Panc1 (cell line): Measurements from ENCODE around the gene TRPM7. TPM values are rescaled to one million over a fixed set of nuclear protein-coding genes. Genes with fewer than 3 reads are reported as not detected.
"Not testable (repeated sequence)": the region's sequence is repeated elsewhere in the genome, so short reads cannot be mapped to it uniquely, and the experiment has no call there.

ENCODE experiments used
- ATAC-seq: fragments of 200-7000 bp; cut with Tn5 transposase; 2 replicates; pipeline ENCODE4 v1.9.1; 2020; ENCODE audit warnings: mild to moderate bottlenecking, moderate library complexity
- BruUV-seq: library from RNA; stranded (reverse); fragments of 400-500 nt; replicated peaks from 2 replicates; lab custom pipeline; 2021; lab: Mats Ljungman, UMichigan
- CTCF ChIA-PET: fragments of 300-600 bp; sonication (Branson Sonifier 250); formaldehyde crosslinking; loops from one replicate; lab custom pipeline; 2022; ENCODE audit warnings: antibody characterized with exemption; lab: Charles Lee
- POLR2A ChIA-PET: fragments of 300-600 bp; sonication (Branson Sonifier 250); formaldehyde crosslinking; loops from one replicate; lab custom pipeline; 2022; ENCODE audit warnings: antibody characterized with exemption; lab: Charles Lee
- DNase-seq: peaks from one replicate; pipeline ENCODE4 v3.0.0-alpha.2; 2010; ENCODE audit warnings: low read depth, low spot score
- H3K27ac ChIP-seq: 2 replicates; pipeline ENCODE4 v1.5.1; 2011; ENCODE audit warnings: mild to moderate bottlenecking, low read length, inconsistent platforms
- H3K27me3 ChIP-seq: fragments of 200-500 bp; sonication (Bioruptor generic); 2 replicates; pipeline ENCODE4 v1.6.0; 2014; ENCODE audit warnings: low read length, inconsistent platforms; ENCODE audit not compliant: control insufficient read depth, insufficient read depth
- H3K36me3 ChIP-seq: fragments of 200-500 bp; sonication (Bioruptor generic); 2 replicates; pipeline ENCODE4 v1.5.1; 2014; ENCODE audit warnings: inconsistent platforms, mild to moderate bottlenecking, low read length, moderate library complexity; ENCODE audit not compliant: control insufficient read depth, insufficient read depth
- H3K4me1 ChIP-seq: 2 replicates; pipeline ENCODE4 v1.5.1; 2011; ENCODE audit warnings: inconsistent platforms, mild to moderate bottlenecking, low read length, moderate library complexity; ENCODE audit not compliant: control insufficient read depth, insufficient read depth
- H3K4me3 ChIP-seq, 2 experiments: 2 replicates each; pipeline ENCODE4 v1.5.1; 2011 to 2012; ENCODE audit warnings: low read depth in 2 of 2, low read length in 2 of 2, mild to moderate bottlenecking in 2 of 2, inconsistent platforms in 1 of 2, moderate library complexity in 1 of 2
- H3K9me3 ChIP-seq: fragments of 200-500 bp; sonication (Bioruptor generic); 2 replicates; pipeline ENCODE4 v1.5.1; 2014; ENCODE audit warnings: low read depth, mild to moderate bottlenecking, inconsistent platforms, low read length, moderate library complexity; ENCODE audit not compliant: control insufficient read depth, insufficient read depth
- CTCF ChIP-seq: fragments of 450-650 bp; IDR thresholded peaks from 2 replicates; pipeline ENCODE4 v1.5.1; 2017; ENCODE audit warnings: mild to moderate bottlenecking
- POLR2AphosphoS5 ChIP-seq: IDR thresholded peaks from 2 replicates; pipeline ENCODE4 v1.6.1; 2012; ENCODE audit warnings: mild to moderate bottlenecking, low read depth, low read length, moderate library complexity
- SIN3A ChIP-seq: IDR thresholded peaks from 2 replicates; pipeline ENCODE4 v1.6.1; 2012; ENCODE audit warnings: low read depth, mild to moderate bottlenecking, low read length, moderate library complexity, borderline replicate concordance; ENCODE audit not compliant: insufficient read depth
- TCF7L2 ChIP-seq: IDR thresholded peaks from 2 replicates; pipeline ENCODE4 v1.6.1; 2011; ENCODE audit warnings: mild to moderate bottlenecking, low read depth, low read length, inconsistent platforms
- in situ Hi-C: cut with HindIII; loops from 2 replicates; pipeline ENCODE4 v1.10.0; 2016; ENCODE audit warnings: low sequenced_read_pairs, low pct_unique_long_range_greater_than_20kb
- intact Hi-C: fragments of 100-400 bp; cut with micrococcal nuclease; formaldehyde crosslinking; loops from one replicate; pipeline ENCODE4 v1.10.0; 2022; ENCODE audit not compliant: unreplicated experiment
- total RNA-seq: library from RNA; stranded (reverse); gene quantifications from one replicate; pipeline ENCODE4 v1.2.1, GENCODE V29; 2021; ENCODE audit not compliant: unreplicated experiment
- TF ChIP-seq, protein P1 (sequence below), 2 experiments: IDR thresholded peaks; 2 replicates each; pipeline ENCODE4 v1.6.1; 2011 to 2012; ENCODE audit warnings: low read depth in 2 of 2, control low read depth in 1 of 2, low read length in 1 of 2, mild to moderate bottlenecking in 1 of 2, moderate library complexity in 1 of 2; ENCODE audit not compliant: insufficient read depth in 1 of 2

TRPM7 gene
- total RNA-seq, 1 experiment from 2014 or later, result 44.9 TPM

- H3K4me3 ChIP-seq, intact Hi-C loops, H3K36me3 ChIP-seq, H3K9me3 ChIP-seq, BruUV-seq, CTCF ChIA-PET, H3K27me3 ChIP-seq, H3K4me1 ChIP-seq, H3K27ac ChIP-seq, DNase-seq, in situ Hi-C loops: not testable (repeated sequence)
- TF ChIP-seq CTCF, result peak; percentile 68
- ATAC-seq, result peak; percentile 83
- POLR2A ChIA-PET, result interaction anchor here (0.7 kb wide), 1 partner anchor 440 kb away, joined by 3 read pairs; no protein-coding TSS in a partner anchor
Observed at GRCh38 chr15:50622361-50622943, 64.1 kb downstream of the TRPM7 start.

GRCh38 chr15:50616960-50617359 is 69.6 kb downstream of the TRPM7 start:
- peaks cover 21% of the 10 kb centered on the region for H3K36me3 ChIP-seq
- H3K4me3 ChIP-seq, BruUV-seq, H3K4me1 ChIP-seq, in situ Hi-C loops, H3K27ac ChIP-seq, H3K9me3 ChIP-seq, DNase-seq, H3K27me3 ChIP-seq, ATAC-seq, intact Hi-C loops: not testable (repeated sequence)
- ChIA-PET POLR2A (interaction anchor here (0.6 kb wide), 1 partner anchor 202 kb away, joined by 6 read pairs; no protein-coding TSS in a partner anchor), CTCF (interaction anchor here (0.7 kb wide), 1 partner anchor 109 kb away, joined by 3 read pairs; no protein-coding TSS in a partner anchor)

GRCh38 chr15:50616554-50616953 is 70.0 kb downstream of the TRPM7 start:
- H3K4me3 ChIP-seq, H3K27me3 ChIP-seq, intact Hi-C loops, H3K27ac ChIP-seq, H3K9me3 ChIP-seq, in situ Hi-C loops, DNase-seq, ATAC-seq, BruUV-seq, H3K4me1 ChIP-seq: not testable (repeated sequence)
- ChIA-PET CTCF (interaction anchor here (0.7 kb wide), 1 partner anchor 109 kb away, joined by 3 read pairs; no protein-coding TSS in a partner anchor), POLR2A (interaction anchor here (0.6 kb wide), 2 partner anchors 29 to 201 kb away, joined by 6 to 7 read pairs; no protein-coding TSS in a partner anchor)
- peaks cover 21% of the 10 kb centered on the region for H3K36me3 ChIP-seq

- intact Hi-C loops, result no loop called here
- POLR2A ChIA-PET, result no interaction called here
Observed at GRCh38 chr15:50613600-50613999, 73.0 kb downstream of the TRPM7 start.

More at GRCh38 chr15:50613600-50613999, 73.0 kb downstream of the TRPM7 start:
- no peaks in the 10 kb centered on the region for H3K4me1 ChIP-seq
- ATAC-seq (no peak), DNase-seq (no peak)
- H3K27ac ChIP-seq, result no peak overlapping the region
- H3K4me3 ChIP-seq, result no peak overlapping the region
- TF ChIP-seq CTCF (no peak), POLR2AphosphoS5 (no peak), SIN3A (no peak), TCF7L2 (no peak)
- TF ChIP-seq, protein P1, sequence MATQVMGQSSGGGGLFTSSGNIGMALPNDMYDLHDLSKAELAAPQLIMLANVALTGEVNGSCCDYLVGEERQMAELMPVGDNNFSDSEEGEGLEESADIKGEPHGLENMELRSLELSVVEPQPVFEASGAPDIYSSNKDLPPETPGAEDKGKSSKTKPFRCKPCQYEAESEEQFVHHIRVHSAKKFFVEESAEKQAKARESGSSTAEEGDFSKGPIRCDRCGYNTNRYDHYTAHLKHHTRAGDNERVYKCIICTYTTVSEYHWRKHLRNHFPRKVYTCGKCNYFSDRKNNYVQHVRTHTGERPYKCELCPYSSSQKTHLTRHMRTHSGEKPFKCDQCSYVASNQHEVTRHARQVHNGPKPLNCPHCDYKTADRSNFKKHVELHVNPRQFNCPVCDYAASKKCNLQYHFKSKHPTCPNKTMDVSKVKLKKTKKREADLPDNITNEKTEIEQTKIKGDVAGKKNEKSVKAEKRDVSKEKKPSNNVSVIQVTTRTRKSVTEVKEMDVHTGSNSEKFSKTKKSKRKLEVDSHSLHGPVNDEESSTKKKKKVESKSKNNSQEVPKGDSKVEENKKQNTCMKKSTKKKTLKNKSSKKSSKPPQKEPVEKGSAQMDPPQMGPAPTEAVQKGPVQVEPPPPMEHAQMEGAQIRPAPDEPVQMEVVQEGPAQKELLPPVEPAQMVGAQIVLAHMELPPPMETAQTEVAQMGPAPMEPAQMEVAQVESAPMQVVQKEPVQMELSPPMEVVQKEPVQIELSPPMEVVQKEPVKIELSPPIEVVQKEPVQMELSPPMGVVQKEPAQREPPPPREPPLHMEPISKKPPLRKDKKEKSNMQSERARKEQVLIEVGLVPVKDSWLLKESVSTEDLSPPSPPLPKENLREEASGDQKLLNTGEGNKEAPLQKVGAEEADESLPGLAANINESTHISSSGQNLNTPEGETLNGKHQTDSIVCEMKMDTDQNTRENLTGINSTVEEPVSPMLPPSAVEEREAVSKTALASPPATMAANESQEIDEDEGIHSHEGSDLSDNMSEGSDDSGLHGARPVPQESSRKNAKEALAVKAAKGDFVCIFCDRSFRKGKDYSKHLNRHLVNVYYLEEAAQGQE (IDR thresholded peaks at IDR 0.05; ENCODE audit: insufficient read depth in 1 of 2, low read depth in 2 of 2, low read length in 1 of 2), result no peak
- H3K36me3 ChIP-seq, result peaks cover 46% of the 10 kb centered on the region
- H3K27me3 ChIP-seq, result no peaks in the 10 kb centered on the region
- CTCF ChIA-PET, result no interaction called here
- no TSS peak for BruUV-seq
- no peaks in the 10 kb centered on the region for H3K9me3 ChIP-seq
- in situ Hi-C loops, result no loop called here
